DMS114 treated with DMSO at 0.1 percent for 48 hours (cell line): ENCODE results near the gene ZCCHC24.

ENCODE experiments used
- DNase-seq: peaks from one replicate; lab custom pipeline; 2025; ENCODE audit not compliant: unreplicated experiment; lab: John Stamatoyannopoulos, UW

Gene ZCCHC24

DNA sequence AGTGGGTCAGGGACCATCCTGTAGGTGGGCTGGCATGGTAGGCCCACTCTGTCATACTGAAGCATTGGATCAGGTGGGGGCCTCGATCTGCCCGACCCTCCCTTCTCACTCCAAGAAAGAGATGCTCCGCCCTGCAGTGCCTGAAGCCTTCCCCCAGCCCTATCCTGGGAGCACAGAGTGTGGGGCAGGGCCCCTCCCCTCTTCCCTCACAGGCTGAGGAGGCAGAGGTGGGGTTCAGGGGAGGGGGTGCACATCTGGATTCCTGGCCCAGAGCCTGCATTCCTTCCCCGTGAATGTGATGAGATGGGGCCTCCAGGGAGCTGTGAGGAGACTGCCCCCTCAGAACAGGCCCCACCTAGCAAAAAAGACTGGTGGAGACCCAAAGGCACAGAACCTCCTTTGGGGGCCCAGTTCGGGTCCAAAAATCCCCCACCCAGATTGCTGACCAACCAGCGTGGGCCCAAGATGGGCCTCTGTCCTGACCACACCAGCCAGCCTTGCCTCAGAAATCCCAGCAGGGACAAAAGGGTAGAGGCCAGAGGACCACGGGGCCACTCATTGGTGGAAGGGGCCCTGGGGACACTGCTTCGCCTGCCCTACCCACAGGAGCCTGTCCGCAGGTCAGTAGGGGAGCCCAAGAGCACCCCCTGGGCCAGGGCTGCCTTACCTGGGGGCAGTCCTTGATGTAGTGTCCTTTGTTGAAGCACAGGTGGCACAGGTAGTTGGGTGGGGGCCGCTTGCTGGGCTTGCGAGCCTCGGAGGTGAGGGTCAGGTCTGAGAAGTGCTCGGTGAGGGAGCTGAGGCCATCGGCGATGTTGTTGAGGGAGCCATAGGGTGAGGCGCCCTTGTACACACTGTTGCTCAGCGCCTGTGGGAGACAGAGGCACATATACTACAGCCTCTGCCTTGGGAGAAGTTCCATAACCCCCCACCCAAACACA, 13.3 kb downstream of the ZCCHC24 start:
- DNase-seq: no peak

DNA sequence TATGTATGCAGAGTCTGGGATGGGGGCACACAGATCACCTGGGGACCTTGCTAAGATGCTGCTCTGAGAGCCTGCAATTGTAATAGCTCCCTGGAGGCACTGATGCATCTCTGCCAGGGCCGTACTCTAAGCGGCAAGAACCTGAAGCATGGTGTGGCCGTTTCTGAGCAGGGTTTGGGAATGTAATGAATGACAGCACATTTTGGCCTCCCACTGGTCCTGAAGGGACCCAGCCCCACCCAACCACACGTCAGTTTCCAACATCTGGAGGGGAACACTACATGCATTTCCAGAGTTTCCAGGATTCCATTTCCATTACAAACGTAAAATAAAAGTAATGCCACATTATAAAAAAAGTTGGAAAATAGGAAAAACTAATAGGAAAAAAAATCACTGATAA, 14.0 kb downstream of the ZCCHC24 start:
- no peak for DNase-seq

DNA sequence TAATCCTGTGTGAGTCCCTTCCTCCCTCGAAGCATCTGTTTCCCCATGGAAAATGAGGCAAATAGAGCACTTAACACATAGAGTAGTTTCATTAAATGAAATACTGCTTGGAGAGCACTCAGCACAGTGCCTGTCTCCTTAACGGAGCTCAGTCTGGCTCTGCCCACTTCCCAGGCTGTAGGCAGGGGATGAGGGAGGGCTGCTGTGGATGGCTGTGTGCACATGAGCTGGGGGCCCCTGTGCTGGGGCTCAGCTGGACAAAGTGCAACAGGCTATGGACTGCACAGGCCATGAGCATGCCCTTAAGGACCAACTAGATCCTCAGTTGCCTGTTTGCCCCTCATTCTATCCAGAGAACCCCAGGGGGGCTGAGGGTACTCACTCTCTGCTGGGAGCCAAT, 14.5 kb downstream of the ZCCHC24 start:
- DNase-seq: no peak

DNA sequence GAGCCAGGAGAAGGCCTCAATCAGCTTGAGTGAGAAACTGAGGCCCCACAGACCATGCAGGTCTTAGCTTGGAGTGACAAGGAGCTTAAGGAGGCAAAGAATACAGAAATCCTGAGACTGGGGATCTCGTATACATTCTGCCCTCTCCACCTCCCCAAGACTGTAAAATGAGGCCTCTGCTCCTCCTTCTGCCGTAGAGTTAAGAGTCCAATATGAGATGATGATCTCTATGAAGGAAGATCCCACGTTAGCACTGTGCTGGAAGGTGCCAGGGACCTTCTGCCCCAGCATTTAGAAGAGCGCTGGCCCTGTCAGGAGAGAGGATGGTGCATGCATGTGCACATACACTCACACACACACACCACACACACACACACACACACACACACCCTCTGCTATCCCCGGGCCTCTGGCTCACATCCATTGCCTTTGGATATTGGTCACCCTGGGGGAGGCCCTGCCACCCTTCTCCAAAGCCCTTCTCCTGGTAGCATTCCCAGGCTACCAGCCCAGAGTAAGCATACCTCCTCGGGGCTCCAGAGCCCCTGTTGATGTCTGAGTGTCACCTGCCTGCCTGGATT, 15.0 kb downstream of the ZCCHC24 start:
- DNase-seq: no peak

DNA sequence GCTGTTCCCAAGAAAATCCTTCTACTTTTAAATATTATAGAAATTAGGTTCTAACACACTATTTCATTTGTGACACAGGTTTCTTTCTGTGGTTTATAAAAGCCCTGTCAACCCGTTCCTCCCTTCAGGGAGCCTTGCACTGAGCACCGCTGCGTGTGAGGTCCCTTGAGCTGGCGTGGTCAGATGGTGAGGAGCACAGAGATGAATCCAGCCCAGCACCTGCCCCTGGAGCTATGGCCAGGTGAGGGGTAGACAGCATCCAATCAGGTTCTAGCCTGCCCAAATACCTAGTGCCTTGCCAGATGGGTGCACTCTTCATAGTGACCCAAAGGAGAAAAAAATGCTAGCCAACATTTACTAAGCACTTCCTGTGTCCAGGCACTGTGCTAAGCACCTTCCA, 15.7 kb downstream of the ZCCHC24 start:
- no peak for DNase-seq

DNA sequence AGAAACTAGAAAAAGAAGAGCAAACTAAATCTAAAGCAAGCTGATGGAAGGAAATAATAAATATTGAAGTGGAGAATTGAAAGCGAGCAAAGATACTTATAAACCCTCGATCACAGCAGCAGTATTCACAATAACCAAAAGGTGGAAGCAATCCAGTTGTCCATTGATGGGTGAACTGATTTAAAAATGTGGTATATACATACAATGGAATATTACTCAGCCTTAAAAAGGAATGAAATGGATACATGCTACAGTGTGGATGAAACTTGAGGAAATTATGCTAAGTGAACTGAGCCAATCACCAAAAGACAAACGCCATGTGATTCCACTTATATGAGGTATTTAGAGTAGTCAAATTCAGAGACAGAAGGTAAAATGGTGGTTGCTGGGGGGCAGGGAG, 17.5 kb downstream of the ZCCHC24 start:
- no peak for DNase-seq

DNA sequence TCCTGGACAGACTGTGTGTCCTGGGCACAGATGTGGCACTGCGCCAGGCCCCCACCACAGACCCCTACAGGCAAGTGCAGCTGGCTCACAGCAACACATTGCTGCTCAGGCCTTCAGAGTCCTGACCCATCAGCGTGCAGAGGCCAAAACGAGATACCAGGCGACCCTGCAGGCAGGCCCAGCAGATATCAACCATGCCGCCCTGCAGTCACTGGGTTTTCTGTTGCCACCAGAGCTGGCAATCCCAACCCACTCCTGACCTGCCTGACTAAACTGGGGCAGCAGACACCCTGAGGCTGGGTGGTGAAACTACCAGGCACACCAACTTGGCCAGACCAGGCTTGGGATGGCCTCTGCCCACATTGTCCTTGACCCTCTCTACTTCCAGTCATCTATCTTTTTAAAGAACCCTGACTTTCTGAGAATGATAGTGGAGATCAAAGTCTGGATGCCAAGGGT, 20.3 kb downstream of the ZCCHC24 start:
- DNase-seq: no peak

DNA sequence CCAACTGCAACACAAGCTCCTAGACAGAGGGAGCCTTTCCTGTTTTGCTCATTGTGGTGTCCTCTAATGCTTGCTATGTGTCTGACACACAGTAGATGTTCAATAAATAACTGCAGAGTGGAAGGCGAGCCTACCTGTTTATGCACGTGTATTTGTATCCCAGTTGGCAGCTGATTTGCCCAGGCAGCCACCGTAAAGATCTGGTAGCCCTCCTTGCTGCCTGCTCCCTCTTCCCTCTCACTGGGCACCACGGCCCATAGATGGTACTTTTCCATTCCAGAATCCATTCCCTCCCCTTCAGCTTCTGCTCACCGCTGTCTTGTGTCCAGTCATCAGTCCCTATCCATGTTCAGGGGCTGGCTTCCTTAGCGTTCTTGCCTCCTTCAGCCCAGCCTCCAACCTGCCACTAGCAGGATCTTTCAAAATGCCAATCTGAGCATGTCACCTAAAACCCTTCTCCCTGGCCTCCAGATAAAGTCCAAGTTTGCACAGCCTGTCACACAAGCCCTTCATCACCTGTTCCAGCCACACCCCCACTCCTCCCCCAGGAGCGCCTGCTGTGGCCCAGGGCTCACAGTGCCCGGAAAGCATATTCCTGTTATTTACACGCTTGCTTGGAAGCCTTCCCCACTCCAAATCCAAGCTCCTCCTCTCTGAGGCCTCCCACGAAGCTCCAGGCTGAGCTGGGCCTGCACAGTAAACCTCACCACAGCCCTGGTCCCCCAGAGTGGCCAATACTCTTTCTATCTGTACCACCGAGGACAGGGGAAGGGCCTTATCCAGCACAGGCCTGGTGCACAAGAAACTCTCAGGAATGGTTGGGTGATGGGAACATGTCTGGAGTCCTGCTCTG, 21.0 kb downstream of the ZCCHC24 start:
- DNase-seq: no peak

DNA sequence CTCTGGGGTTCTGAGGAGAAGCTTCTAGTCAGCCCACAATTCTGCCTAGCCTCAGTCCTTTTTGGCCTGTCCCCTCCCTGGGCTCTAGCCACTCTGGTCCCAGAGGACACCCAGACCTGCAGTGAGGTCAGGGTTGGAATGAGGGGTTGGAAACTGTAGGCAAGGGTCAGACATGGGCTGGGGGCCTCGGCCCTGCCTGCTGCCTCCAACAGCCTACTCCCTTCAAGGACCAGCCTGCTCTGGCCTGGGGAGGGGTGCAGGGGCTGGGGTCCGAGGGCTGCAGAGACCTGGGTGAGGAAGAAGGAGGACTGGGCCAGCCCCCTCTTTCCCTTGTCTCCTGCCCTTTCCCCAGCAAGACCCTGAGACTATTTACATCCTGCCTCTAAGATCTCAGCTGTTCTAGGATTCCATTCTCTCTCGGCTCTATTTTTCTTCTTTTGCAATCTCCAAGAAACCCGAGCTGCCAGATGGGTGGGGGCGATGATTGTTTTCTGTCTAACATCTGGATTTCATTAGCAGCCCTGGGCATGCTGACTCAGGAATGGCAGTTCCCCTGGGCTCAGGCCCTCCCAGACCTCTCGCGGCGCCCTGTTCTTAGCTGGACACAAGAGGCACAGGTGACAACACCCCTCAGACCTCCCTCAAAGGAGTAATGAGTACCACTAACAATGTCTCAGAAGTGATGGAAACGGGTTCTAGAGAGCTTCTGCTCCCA, 23.1 kb downstream of the ZCCHC24 start:
- no peak for DNase-seq

DNA sequence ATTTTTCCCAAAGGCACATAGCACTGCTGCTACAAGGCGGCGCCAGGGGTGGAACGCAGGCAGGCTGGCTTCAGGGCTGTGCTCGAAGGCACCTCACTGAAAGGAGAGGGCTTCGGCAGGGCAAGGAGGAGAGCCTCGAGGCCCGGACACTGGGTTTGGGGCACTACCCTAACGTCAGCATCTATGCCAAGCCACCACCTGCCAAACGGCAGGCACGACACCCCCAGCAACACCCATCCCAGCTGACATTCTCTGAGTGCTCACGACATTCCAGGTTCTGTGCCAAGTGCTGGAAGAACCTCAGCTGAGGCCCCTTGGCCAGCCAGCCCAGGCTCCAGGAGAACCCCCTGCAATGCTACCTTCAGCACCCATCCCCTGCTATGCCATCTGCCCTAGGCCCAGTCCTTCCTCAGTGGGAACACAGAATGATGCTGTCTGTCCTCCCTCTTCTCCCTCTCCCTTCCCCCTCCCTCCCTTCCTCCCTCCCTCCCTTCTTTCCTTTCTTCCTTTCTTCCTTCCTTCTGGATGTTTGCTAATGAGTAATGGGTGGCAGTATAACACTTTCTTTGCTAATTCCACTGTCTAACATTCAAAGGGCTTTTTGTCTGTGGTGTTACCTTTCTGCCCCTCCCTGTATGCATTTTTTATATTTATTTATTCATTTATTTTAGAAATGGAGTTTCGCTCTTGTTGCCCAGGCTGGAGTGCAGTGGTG, 24.3 kb downstream of the ZCCHC24 start:
- no peak for DNase-seq

DNA sequence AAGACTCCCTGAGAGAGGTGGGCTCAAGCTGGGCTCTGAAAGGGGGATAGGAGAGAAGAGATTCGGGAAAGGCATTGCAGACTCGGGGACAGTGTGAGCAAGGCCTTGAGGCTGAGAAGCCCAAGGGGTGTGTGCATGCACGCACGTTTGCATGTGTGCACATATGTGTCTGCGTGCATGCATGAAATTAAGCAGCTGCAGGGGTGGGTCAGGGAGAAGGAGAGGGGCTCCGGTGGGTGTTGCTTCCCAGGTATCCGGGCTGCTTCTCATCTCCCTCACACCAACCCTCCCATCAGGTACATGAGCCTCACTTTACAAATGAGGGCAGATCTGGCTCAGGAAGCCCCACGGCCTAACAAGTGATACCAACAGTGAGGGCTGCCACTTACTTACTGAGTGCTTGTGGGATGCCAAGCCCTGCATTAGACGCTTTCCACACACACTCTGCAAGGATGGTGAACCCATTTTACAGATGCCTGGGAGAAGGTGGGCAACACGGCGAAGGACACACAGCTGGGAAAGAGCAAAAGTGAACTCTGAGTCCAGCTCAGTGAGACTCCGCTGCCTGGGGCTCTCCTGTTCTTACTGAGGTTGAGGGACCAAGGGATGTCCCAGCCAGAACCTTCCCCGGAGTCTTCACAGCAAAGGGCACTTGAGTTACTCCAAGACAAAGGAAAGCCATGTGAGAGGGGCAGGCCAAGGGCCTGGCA, 26.4 kb downstream of the ZCCHC24 start:
- no peak for DNase-seq

DNA sequence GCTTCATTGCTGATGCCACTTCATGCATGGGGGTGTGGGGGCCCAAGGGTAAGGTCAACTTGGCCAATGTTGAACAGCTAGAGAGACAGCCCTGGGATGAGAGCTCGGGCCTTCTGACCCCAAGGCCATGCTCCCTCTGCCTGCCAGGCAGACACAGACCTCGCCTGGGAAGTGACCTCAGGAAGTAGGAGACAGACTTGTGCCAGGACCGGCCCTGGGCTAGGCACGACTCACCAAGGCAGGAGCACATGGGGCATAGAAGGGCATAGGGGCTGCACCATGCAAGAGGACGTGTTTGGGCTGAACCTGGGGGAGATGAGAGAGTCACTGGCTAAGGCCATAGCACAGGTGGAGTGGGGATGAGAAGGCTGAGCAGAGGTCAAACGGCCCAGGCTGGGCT, 27.1 kb downstream of the ZCCHC24 start:
- no peak for DNase-seq

DNA sequence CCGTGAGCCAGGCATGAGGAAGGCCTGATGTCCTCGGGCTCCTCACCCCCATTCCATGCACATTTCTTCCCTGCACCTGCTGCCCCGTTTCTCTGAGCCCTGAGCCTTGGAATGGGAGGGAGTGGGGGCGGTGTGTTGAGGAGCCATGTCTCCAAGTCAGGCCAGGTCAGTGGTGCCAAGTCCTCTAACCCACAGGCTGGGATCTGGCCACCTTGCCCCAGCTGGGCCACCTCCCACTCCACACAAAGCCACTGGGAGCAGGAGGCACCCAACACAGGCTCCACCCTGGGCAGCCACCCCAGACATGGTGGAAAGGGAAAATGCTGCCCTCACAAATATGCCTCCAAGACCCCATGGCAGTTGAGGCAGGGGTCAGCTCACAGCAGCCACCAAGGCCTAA, 27.7 kb downstream of the ZCCHC24 start:
- no peak for DNase-seq

DNA sequence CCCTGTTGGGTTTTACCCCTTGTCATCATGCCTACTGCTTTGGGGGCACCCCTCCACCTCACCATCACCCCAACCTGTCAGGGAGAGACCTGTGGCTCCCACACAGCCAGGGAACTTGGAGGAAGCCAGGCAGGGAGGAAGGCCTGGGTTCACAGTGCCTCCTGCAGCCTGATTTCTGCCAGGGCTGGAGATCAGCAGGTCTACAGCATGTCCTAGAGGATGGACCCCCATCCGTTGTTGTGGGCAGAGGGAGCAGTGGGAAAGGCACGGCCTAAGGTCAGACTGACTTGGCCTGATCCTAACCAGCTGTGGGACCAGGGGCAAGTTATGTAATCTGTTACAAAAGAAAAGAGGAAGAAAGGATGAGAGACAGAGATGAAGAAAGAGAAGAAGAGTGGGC, 28.2 kb downstream of the ZCCHC24 start:
- no peak for DNase-seq

DNA sequence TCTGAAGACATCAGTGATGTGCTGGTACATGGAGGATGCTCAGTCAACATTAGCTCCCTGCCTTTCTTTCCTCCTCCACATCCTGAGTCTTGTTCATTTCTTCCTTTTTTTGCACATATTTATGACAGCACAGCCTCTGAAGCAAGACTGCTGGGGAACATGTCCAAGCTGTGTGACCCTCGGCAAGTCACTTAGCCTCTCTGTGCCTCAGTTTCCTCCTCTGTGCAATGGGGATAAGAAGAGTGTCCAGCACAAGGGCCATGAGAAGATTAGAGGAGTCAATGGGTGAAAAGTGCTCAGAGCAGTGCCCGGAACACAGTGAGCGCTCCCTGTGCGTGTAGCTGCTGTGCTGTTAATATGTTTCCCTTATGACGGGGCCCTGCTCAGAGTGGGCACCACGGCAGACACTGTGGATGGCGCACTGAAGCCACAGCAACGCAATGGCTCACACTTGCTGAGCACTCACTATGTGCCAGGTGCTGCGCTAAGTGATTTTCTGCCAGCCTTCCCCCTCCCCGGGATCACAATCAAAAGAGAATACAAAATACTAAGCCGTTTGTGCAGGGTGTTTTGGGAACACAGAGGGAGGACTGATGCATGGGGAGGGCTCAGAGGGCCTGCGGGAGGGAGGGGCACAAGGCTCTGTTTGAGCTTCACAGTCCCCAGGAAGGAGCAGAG, 28.7 kb downstream of the ZCCHC24 start:
- no peak for DNase-seq

DNA sequence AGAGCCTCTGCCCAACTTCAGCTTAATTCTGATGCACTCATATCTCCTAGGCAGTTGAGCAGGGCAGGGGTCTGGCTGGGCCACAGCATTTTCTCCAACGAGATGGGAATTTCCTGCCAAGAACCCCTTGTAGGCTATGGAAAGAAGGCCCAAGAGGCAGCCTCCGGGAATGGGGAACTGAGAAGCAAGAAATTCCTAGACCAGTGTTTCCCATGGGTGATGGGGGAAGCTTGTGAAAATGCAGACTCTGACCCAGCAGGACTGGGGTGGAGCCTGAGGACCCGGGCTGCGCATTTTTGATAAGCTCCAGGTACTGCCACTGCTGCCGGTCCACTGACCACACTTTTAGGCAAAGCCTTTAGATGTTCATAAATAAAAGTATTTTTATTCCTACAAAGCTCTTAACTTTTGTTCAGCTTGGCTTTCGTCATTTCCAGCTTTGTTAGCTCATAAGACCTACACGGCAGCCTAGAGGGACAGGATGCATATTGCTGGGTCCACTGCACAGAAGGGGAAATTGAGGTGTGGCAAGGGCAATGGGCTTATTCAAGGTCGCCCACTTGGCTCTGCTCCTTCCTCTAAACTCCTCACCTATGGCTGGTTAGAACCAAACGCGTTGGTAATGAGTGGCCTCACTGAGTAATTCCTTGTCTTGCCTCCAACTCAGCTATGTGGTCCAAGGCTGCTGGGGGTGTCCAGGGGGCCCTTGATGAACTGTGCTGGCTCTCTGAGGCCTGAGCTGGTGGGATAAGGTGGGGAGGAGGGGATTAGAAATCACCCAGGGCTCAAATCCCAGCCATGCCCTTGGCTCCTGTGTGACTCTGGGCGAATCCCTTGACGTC, 29.5 kb downstream of the ZCCHC24 start:
- no peak for DNase-seq

DNA sequence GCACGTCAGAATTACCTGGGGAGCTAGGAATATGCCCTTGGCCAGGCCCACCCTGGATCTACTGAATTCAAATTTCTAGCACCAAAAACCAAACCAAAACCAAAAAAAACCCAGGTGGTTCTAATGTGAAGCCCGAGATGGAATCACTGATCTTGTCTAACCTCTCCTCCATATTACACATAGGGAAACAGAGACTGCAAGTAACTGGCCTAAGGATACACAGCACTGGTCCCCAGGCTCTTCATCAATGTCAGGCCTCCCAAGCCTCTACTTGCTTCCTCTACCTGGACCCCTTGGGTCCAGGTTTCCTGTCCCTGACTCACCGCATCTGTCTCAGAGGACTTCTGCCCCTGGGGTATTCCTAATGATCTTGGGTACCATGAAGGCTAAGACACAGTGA, 30.7 kb downstream of the ZCCHC24 start:
- no peak for DNase-seq

DNA sequence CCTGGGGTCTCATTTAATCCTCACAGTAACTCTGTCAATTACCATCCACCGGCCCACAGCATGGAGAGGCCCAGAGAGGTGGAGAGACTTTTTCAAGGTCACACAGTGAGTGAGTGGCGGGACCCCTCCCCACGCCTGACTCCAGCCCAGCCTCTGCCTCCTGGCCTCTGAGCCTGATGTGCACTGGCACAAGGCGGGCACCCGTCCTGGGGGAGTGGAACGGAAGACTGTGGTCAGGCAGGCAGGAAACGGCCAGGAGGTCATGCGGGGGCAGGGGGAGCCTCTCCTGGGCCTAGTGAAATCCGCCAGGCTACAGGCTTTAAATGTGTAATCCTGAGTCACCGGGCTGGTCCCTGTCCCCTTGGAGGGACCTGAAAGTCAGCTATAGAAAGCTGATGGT, 32.2 kb downstream of the ZCCHC24 start:
- DNase-seq: no peak
